ENCODE data around the gene NR4A1.

The NR4A1 gene

DNA sequence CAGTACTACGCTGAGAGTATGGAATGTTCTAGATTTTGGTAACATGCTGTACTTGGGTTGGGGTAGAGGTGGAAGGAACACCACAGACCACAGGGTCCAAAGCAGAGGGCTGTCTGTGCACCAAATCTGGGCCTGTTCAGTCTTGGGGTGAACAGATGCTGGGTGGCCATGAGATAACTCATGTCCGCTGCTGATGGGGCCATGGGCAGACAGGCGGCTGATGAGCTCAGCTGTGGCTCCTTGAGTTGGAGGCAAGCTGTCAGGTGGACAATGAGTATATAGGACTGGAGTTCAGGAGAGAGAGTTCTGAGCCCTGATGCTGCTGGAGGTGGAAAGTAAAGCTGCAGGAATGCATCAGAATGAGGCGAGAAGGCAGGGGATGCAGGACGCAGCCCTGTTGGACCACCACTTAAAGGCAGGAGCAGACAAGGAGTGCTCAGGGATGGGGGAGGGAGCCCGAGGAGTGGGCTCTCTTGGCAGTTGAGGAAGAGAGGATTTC lies 34.5 kb downstream of the NR4A1 start:
- Histone ChIP-seq H3K9me3 (replicated peaks in 1 of 11) (no peaks in the 10 kb centered on the region), H3K27ac (no peak overlapping the region), H3K27me3 (peaks cover 0 to 5% (median 0%) of the 10 kb centered on the region in 11 experiments; a peak in 1 of 22 replicates), H3K4me3 (no peak overlapping the region), H3K9ac (no peak overlapping the region), H3K36me3 (no peaks in the 10 kb centered on the region), H4K20me1 (peaks cover 0 to 26% (median 24%) of the 10 kb centered on the region in 11 experiments; a peak in 17 of 22 replicates), H3K4me2 (peak overlapping the region in 1 of 11 experiments; percentile 43; a peak in 1 of 22 replicates), H3K4me1 (peaks cover 23 to 73% (median 62%) of the 10 kb centered on the region in 10 experiments)
- no peak for TF ChIP-seq Cebpa-rat (IDR thresholded peaks at IDR 0.05)

DNA sequence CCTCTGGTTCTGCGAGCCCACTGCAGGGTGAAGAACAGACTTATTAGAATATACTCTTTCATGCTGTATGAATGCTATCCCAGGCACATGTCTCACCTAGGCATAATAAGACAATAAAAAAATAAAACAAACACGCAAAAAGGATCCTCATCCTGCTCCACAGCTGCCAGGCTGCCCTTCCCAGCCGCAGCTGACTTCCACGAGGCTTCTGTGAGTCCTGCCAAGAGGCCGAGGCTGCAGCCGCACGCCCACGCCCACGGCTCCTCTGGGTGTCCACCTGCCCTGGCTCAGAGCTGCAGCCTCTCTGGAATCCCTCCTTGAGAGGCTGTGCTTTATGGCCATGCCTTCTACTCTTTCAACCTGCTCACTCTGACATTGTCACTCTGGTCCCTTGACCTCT lies 35.1 kb downstream of the NR4A1 start:
- Histone ChIP-seq H3K9ac (no peak overlapping the region), H3K9me3 (replicated peaks in 1 of 11) (no peaks in the 10 kb centered on the region), H3K27me3 (peaks cover 0 to 5% (median 0%) of the 10 kb centered on the region in 11 experiments; a peak in 1 of 22 replicates), H3K4me2 (no peak overlapping the region; a peak in 2 of 22 replicates), H4K20me1 (peaks cover 0 to 19% (median 18%) of the 10 kb centered on the region in 11 experiments; a peak in 17 of 22 replicates), H3K36me3 (no peaks in the 10 kb centered on the region), H3K4me1 (peaks cover 17 to 67% (median 56%) of the 10 kb centered on the region in 10 experiments), H3K27ac (no peak overlapping the region), H3K4me3 (no peak overlapping the region)
- TF ChIP-seq Cebpa-rat (IDR thresholded peaks at IDR 0.05), result no peak

DNA sequence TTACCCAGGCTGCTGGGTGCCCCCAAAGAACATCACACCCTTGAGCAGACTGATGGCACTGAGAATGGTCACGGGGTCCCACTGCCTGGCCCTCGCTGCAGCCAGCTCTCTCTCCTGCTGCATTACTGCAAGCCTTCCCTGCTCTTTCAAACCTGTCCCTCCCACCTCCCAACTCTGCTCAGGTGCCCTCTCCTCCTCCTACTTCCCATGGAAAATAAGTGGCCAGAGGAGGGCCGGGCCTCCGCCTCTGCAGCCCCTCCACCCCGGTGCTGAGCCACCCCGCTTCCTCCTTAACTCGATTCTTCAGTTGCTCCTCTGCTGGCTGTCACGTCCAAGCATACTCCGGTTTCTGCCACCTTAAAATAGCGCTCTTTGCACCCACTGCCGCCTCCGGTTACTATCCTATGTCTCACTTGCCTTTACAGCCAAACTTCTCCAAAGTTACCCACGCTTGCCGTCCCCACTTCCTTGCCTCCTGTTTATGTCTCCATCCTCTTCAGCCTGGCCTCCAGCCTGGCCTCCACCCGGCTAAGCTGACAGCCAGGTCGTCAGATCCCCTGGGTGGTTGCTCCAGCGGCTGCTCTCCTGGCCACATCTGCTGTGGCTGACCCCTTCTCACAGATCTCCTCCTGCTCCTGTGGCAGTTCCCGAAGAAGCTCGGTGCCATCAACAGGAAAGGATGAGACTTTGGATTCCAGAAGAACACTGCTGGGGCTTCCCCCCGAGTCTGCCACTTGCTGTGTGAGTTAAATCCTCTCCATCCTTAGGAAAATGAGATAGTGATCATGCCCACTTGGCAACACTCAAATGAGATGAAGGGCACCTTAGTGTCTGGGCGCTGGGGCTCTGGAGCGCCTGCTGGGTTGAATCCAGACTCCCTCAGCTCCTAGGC lies 35.9 kb downstream of the NR4A1 start:
- Histone ChIP-seq H3K9ac (no peak overlapping the region; a peak in 1 of 22 replicates), H3K4me1 (peaks cover 9 to 58% (median 47%) of the 10 kb centered on the region in 10 experiments), H3K4me3 (no peak overlapping the region), H3K9me3 (replicated peaks in 1 of 11) (no peaks in the 10 kb centered on the region), H3K36me3 (no peaks in the 10 kb centered on the region), H3K27ac (no peak overlapping the region), H3K4me2 (peak overlapping the region in 7 of 11 experiments; percentile 5 to 86 (median 48); a peak in 8 of 22 replicates), H4K20me1 (peaks cover 0 to 11% (median 10%) of the 10 kb centered on the region in 11 experiments; a peak in 14 of 22 replicates), H3K27me3 (peaks cover 0 to 5% (median 0%) of the 10 kb centered on the region in 11 experiments; a peak in 1 of 22 replicates)
- no peak for TF ChIP-seq Cebpa-rat (IDR thresholded peaks at IDR 0.05)

DNA sequence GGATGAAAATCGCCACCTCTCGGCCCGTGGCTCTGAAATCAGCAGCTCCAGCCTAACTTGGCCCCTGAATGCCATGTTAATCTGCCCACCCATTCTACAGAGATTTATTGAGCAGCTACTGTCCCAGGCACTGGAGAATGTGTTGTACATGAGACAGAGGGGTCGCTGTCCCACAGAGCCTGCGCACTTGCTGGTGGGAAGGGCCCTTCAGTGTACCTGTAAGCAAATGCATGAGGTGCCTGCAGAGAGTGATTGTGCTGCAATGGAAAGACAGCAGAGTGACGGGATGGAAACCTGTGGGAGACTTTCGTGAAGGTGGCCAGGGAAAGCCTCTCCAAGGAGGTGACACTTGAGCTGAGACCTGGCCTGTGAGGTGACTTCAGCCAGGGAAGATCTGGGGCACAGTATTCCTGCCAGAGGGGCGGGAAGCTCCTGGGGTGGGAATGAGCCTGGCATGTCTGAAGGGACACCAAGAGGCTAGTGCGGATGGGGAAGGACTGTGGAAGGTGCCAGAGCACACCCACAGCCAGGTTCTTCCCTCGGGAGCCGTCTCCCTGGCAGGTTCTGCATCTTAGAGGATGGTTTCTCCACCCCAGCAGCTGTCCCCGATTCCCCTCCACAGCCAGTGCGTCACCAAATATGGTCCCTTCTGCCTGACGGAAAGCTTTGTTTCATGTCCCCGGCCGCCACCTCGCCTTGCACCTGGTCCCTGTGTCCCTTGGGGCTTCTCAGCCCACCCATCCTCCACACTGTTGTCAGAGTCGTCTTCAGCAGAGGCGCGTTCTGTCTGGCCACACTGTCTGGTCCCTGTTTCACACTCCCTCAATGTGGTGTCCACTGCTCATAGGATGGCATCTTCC lies 36.9 kb downstream of the NR4A1 start:
- Histone ChIP-seq H3K27ac (no peak overlapping the region), H3K4me1 (peaks cover 0 to 48% (median 37%) of the 10 kb centered on the region in 10 experiments; a peak in 17 of 20 replicates), H3K4me2 (peak overlapping the region in 8 of 11 experiments; percentile 48 to 86 (median 71); a peak in 15 of 22 replicates), H3K27me3 (peaks cover 0 to 5% (median 0%) of the 10 kb centered on the region in 11 experiments; a peak in 1 of 22 replicates), H3K4me3 (no peak overlapping the region), H4K20me1 (peaks cover 0 to 1% (median under 1%) of the 10 kb centered on the region in 11 experiments; a peak in 7 of 22 replicates), H3K36me3 (no peaks in the 10 kb centered on the region), H3K9ac (peak overlapping the region in 2 of 11 experiments; percentile 4 to 39; a peak in 3 of 22 replicates), H3K9me3 (replicated peaks in 1 of 11) (no peaks in the 10 kb centered on the region)
- no peak for TF ChIP-seq Cebpa-rat (IDR thresholded peaks at IDR 0.05)

DNA sequence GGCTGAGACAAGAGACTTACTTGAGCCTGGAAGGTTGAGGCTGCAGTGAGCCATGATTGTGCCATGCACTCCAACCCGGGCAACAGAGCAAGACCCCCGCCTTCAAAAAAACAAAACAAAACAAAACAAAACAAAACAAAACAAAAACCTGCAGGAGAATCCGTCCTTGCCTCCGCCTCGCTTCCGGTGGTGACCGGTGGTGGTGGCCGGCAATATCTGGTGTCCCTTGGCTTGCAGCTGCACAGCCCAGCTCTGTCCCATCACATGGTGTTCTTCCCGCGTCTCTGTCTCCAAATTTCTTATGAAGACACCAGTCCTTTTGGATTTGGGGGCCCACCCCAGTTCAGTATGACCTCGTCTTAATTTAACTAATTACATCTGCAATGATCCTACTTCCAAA lies 38.2 kb downstream of the NR4A1 start:
- no peaks in the 10 kb centered on the region for H3K9me3 ChIP-seq (replicated peaks in 1 of 11)
- no peak overlapping the region for H3K4me3 ChIP-seq
- H3K27ac ChIP-seq, result no peak overlapping the region
- no peak for TF ChIP-seq Cebpa-rat (IDR thresholded peaks at IDR 0.05)
- H3K27me3 ChIP-seq, result peaks cover 0 to 5% (median 0%) of the 10 kb centered on the region in 11 experiments; a peak in 1 of 22 replicates
- H3K36me3 ChIP-seq, result no peaks in the 10 kb centered on the region
- peaks cover 0 to 39% (median 26%) of the 10 kb centered on the region in 10 experiments; a peak in 16 of 20 replicates for H3K4me1 ChIP-seq
- peak overlapping the region in 1 of 11 experiments; percentile 79; a peak in 1 of 22 replicates for H3K4me2 ChIP-seq
- no peaks in the 10 kb centered on the region; a peak in 1 of 22 replicates for H4K20me1 ChIP-seq
- no peak overlapping the region for H3K9ac ChIP-seq

DNA sequence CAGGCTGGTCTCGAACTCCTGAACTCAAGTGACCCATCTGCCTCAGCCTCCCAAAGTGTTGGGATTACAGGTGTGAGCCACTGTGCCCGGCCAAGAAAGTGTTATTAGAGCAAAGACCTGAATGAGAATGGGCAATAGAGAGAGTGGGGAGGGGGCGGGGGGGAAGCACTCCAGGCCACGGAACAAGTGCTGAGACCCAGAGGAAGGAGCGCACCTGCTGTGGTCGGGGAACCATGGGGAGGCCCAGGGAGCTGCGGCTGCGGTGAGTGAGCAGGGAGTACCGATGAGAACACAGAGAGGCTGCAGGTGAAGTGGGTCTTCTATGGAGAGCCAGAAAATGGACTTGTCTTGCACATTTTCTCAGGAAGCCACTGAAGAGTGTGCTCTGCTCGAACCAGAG lies 39.0 kb downstream of the NR4A1 start:
- no peak overlapping the region for H3K27ac ChIP-seq
- no peak for TF ChIP-seq Cebpa-rat (IDR thresholded peaks at IDR 0.05)
- H3K4me3 ChIP-seq, result no peak overlapping the region
- no peaks in the 10 kb centered on the region for H3K9me3 ChIP-seq (replicated peaks in 1 of 11)
- H3K27me3 ChIP-seq, result peaks cover 0 to 5% (median 0%) of the 10 kb centered on the region in 11 experiments; a peak in 1 of 22 replicates
- no peaks in the 10 kb centered on the region for H3K36me3 ChIP-seq
- H3K4me2 ChIP-seq, result no peak overlapping the region
- no peak overlapping the region for H3K9ac ChIP-seq
- no peaks in the 10 kb centered on the region; a peak in 1 of 22 replicates for H4K20me1 ChIP-seq
- H3K4me1 ChIP-seq, result peaks cover 0 to 31% (median 18%) of the 10 kb centered on the region in 10 experiments; a peak in 16 of 20 replicates

DNA sequence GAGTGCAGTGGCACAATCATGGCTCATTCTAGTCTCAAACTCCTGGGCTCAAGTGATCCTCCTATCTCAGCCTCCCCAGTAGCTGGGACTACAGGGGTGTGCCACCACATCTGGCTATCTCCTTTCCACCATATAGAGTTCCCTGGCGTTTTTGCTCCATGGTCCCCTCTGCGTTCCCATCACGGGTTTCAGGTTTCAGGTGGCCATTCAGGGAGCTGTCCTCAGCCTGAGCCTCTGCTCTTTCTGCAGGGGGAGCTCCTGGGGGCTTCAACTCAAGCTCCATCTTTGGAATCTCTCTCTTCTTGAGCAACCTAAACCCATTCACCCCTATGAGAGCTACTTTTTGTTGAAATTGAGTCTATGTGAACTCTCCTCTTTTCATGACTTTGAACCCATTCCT lies 39.8 kb downstream of the NR4A1 start:
- H3K4me3 ChIP-seq, result no peak overlapping the region
- no peaks in the 10 kb centered on the region for H3K36me3 ChIP-seq
- H4K20me1 ChIP-seq, result no peaks in the 10 kb centered on the region; a peak in 1 of 22 replicates
- no peak overlapping the region for H3K4me2 ChIP-seq
- H3K9me3 ChIP-seq (replicated peaks in 1 of 11), result no peaks in the 10 kb centered on the region
- TF ChIP-seq Cebpa-rat (IDR thresholded peaks at IDR 0.05), result no peak
- peaks cover 0 to 5% (median 0%) of the 10 kb centered on the region in 11 experiments; a peak in 1 of 22 replicates for H3K27me3 ChIP-seq
- peaks cover 0 to 26% (median 18%) of the 10 kb centered on the region in 10 experiments; a peak in 16 of 20 replicates for H3K4me1 ChIP-seq
- no peak overlapping the region for H3K9ac ChIP-seq
- H3K27ac ChIP-seq, result no peak overlapping the region

DNA sequence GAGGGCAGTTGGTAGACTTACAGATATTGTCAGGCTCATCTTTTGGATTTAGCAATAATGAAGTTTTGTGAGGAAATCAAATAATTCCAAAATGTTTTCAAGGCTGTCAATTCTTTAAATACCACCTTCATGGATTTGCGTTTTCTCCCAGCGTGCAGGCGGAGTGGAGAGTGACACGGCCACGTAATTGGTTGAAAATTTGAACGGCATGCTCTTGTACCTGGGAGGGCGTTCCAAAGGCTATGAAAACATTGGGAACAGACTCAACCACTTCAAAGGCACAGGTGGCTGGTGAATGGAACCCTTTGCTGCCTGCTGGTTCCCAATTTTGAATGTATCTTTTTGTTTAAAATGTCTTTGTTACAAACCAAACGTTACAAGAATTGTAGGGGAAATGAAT lies 40.6 kb downstream of the NR4A1 start:
- peaks cover 0 to 23% (median 18%) of the 10 kb centered on the region in 10 experiments; a peak in 16 of 20 replicates for H3K4me1 ChIP-seq
- H3K4me3 ChIP-seq, result no peak overlapping the region
- H3K9ac ChIP-seq, result no peak overlapping the region
- no peaks in the 10 kb centered on the region; a peak in 1 of 22 replicates for H4K20me1 ChIP-seq
- H3K27me3 ChIP-seq, result peaks cover 0 to 5% (median 0%) of the 10 kb centered on the region in 11 experiments; a peak in 1 of 22 replicates
- H3K4me2 ChIP-seq, result no peak overlapping the region
- no peak for TF ChIP-seq Cebpa-rat (IDR thresholded peaks at IDR 0.05)
- H3K27ac ChIP-seq, result no peak overlapping the region
- H3K36me3 ChIP-seq, result no peaks in the 10 kb centered on the region
- no peaks in the 10 kb centered on the region for H3K9me3 ChIP-seq (replicated peaks in 1 of 11)
